K562 (cell line): ENCODE results near the gene GLTP. TPM values are rescaled to one million over a fixed set of nuclear protein-coding genes. Genes with fewer than 3 reads are reported as not detected.

Experiments
- CBX2 ChIP-seq: fragments of 200-600 bp; sonication (generic); IDR thresholded peaks from one replicate; pipeline ENCODE4 v1.6.1; 2012; ENCODE audit warnings: mild to moderate bottlenecking, low read length, inconsistent platforms; ENCODE audit not compliant: insufficient read depth, poor library complexity, severe bottlenecking
- CREB1 ChIP-seq, 2 experiments: sonication (generic) in 1 of 2; formaldehyde crosslinking in 1 of 2; IDR thresholded peaks; 2 replicates each; pipeline versions ENCODE4 v1.6.1 to v1.8.0; 2012 to 2022; ENCODE audit warnings: inconsistent platforms in 1 of 2, mild to moderate bottlenecking in 1 of 2, missing genetic modification reagents in 1 of 2, moderate library complexity in 1 of 2
- MYBL2 ChIP-seq, 2 experiments: fragments of 450-650 bp in 1 of 2; sonication (generic) in 1 of 2; formaldehyde crosslinking in 1 of 2; IDR thresholded peaks; 2 replicates each; pipeline versions ENCODE4 v1.6.1 to v1.8.1; 2017 to 2022; ENCODE audit warnings: borderline replicate concordance in 1 of 2, inconsistent platforms in 1 of 2, low read depth in 1 of 2, mild to moderate bottlenecking in 1 of 2, missing genetic modification reagents in 1 of 2, moderate library complexity in 1 of 2
- RBM17 ChIP-seq: fragments of 200-400 bp; formaldehyde crosslinking; IDR thresholded peaks from 2 replicates; pipeline ENCODE4 v1.6.1; 2017; ENCODE audit warnings: low read depth, mild to moderate bottlenecking, low read length, borderline replicate concordance
- ZNF785 ChIP-seq: fragments of 250-450 bp; sonication (Bioruptor Pico); IDR thresholded peaks from 2 replicates; pipeline ENCODE4 v1.4.0; 2020; ENCODE audit warnings: mild to moderate bottlenecking
- polyA plus RNA-seq, 8 experiments: library from polyadenylated mRNA; depleted of rRNA in 4 of 8; stranded (reverse) in 5 of 8; unstranded in 3 of 8; fragments of >200 nt; fragmentation: Nextera tagmentation in 2 of 8; fragmentation: Illumina TruSeq in 1 of 8; extraction: Ambion mirVana in 2 of 8; extraction: Trizol in 1 of 8; gene quantifications; 2 replicates each; pipeline versions ENCODE4 v1.2.1 to v1.2.3, GENCODE V29; 2011 to 2014; ENCODE audit warnings: inconsistent platforms in 1 of 8, missing spikeins in 1 of 8
- total RNA-seq, 7 experiments: library from RNA; depleted of rRNA in 6 of 7; stranded (reverse); fragments of >200 nt in 6 of 7; fragmentation: Illumina TruSeq in 2 of 7; extraction: Trizol in 2 of 7; gene quantifications; 2 replicates each; pipeline versions ENCODE4 v1.2.1 to v1.2.3, GENCODE V29; 2011 to 2021; ENCODE audit warnings: low replicate concordance in 1 of 7
- TF ChIP-seq, protein P1 (sequence below): fragments of 450-650 bp; IDR thresholded peaks from 2 replicates; pipeline ENCODE4 v1.6.1; 2017; ENCODE audit warnings: antibody characterized with exemption, mild to moderate bottlenecking
- TF ChIP-seq, protein P2 (sequence below): sonication (generic); formaldehyde crosslinking; IDR thresholded peaks from 2 replicates; pipeline ENCODE4 v1.8.0; 2023; ENCODE audit warnings: mild to moderate bottlenecking, missing genetic modification reagents
- TF ChIP-seq, protein P3 (sequence below), 2 experiments: fragments of 450-650 bp; IDR thresholded peaks; 2 replicates each; pipeline ENCODE4 v1.6.1; 2018; ENCODE audit warnings: mild to moderate bottlenecking in 2 of 2, low read depth in 1 of 2; ENCODE audit not compliant: partially characterized antibody in 2 of 2
- TF ChIP-seq, protein P4 (sequence below): fragments of 450-650 bp; formaldehyde crosslinking; IDR thresholded peaks from 2 replicates; pipeline ENCODE4 v1.4.0; 2022; ENCODE audit warnings: mild to moderate bottlenecking, moderate library complexity

GLTP gene
- total and polyA plus RNA-seq, 9 of the 15 experiments (the other 6 are each of a cell fraction or from before 2014, with no cell fraction given) = 4.4 to 8.3 (median 6.1) TPM

DNA sequence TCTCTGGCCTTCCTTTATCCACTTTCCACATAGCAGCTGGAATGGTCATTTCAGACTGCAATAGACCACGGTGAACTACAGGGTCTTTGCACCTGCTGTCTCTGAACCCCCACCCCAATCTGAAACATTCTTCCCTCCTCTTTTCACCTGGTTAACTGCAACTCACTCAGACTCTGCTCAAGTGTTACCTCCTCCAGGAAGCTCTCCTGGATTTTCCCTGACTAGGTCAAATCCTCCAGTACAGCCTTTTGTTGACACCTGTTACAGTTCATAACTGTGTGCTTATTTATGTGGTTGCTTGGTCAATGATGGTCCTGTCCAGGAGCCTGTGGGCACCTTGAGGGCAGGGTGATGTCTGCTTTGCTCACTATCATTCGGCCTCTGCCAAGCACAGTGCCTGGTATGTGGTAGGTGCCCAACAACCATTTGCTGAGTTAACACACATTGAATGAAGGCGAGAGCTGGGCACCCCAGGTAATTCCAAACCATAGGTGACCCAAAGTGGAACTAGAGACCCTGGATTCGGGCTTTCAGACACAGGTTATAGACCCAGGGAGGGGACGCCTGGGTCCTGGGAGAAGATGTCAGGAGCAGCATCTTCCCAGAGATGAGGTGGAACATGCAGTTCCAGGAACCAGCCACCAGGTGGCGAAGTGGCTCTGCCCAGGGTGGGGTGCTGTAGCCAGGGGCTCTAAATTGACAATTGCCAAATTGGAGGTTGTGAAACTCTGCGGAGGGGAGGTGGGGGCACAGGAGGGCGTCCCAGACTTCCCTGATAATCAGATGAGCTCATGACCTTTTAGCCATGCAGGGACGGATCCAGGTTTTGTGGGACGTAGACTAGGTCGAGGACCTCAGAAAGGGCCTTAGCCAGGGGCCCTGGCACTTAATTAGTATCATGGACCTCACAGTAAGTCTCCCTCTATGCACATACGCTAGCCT, 75.2 kb downstream of the GLTP start (continued):
- TF ChIP-seq, protein P1, sequence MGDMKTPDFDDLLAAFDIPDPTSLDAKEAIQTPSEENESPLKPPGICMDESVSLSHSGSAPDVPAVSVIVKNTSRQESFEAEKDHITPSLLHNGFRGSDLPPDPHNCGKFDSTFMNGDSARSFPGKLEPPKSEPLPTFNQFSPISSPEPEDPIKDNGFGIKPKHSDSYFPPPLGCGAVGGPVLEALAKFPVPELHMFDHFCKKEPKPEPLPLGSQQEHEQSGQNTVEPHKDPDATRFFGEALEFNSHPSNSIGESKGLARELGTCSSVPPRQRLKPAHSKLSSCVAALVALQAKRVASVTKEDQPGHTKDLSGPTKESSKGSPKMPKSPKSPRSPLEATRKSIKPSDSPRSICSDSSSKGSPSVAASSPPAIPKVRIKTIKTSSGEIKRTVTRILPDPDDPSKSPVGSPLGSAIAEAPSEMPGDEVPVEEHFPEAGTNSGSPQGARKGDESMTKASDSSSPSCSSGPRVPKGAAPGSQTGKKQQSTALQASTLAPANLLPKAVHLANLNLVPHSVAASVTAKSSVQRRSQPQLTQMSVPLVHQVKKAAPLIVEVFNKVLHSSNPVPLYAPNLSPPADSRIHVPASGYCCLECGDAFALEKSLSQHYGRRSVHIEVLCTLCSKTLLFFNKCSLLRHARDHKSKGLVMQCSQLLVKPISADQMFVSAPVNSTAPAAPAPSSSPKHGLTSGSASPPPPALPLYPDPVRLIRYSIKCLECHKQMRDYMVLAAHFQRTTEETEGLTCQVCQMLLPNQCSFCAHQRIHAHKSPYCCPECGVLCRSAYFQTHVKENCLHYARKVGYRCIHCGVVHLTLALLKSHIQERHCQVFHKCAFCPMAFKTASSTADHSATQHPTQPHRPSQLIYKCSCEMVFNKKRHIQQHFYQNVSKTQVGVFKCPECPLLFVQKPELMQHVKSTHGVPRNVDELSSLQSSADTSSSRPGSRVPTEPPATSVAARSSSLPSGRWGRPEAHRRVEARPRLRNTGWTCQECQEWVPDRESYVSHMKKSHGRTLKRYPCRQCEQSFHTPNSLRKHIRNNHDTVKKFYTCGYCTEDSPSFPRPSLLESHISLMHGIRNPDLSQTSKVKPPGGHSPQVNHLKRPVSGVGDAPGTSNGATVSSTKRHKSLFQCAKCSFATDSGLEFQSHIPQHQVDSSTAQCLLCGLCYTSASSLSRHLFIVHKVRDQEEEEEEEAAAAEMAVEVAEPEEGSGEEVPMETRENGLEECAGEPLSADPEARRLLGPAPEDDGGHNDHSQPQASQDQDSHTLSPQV = no peak
- TF ChIP-seq, protein P2, sequence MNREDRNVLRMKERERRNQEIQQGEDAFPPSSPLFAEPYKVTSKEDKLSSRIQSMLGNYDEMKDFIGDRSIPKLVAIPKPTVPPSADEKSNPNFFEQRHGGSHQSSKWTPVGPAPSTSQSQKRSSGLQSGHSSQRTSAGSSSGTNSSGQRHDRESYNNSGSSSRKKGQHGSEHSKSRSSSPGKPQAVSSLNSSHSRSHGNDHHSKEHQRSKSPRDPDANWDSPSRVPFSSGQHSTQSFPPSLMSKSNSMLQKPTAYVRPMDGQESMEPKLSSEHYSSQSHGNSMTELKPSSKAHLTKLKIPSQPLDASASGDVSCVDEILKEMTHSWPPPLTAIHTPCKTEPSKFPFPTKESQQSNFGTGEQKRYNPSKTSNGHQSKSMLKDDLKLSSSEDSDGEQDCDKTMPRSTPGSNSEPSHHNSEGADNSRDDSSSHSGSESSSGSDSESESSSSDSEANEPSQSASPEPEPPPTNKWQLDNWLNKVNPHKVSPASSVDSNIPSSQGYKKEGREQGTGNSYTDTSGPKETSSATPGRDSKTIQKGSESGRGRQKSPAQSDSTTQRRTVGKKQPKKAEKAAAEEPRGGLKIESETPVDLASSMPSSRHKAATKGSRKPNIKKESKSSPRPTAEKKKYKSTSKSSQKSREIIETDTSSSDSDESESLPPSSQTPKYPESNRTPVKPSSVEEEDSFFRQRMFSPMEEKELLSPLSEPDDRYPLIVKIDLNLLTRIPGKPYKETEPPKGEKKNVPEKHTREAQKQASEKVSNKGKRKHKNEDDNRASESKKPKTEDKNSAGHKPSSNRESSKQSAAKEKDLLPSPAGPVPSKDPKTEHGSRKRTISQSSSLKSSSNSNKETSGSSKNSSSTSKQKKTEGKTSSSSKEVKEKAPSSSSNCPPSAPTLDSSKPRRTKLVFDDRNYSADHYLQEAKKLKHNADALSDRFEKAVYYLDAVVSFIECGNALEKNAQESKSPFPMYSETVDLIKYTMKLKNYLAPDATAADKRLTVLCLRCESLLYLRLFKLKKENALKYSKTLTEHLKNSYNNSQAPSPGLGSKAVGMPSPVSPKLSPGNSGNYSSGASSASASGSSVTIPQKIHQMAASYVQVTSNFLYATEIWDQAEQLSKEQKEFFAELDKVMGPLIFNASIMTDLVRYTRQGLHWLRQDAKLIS = no peak
- TF ChIP-seq CBX2 (no peak), CREB1 (IDR thresholded peaks at IDR 0.05) (no peak), CREB1 (CRISPR knock-in tag; IDR thresholded peaks at IDR 0.05) (no peak), MYBL2 (IDR thresholded peaks at IDR 0.05; ENCODE audit: low read depth) (no peak), MYBL2 (CRISPR knock-in tag; IDR thresholded peaks at IDR 0.05; ENCODE audit: borderline replicate concordance) (no peak), RBM17 (no peak), ZNF785 (no peak)
- TF ChIP-seq, protein P3, sequence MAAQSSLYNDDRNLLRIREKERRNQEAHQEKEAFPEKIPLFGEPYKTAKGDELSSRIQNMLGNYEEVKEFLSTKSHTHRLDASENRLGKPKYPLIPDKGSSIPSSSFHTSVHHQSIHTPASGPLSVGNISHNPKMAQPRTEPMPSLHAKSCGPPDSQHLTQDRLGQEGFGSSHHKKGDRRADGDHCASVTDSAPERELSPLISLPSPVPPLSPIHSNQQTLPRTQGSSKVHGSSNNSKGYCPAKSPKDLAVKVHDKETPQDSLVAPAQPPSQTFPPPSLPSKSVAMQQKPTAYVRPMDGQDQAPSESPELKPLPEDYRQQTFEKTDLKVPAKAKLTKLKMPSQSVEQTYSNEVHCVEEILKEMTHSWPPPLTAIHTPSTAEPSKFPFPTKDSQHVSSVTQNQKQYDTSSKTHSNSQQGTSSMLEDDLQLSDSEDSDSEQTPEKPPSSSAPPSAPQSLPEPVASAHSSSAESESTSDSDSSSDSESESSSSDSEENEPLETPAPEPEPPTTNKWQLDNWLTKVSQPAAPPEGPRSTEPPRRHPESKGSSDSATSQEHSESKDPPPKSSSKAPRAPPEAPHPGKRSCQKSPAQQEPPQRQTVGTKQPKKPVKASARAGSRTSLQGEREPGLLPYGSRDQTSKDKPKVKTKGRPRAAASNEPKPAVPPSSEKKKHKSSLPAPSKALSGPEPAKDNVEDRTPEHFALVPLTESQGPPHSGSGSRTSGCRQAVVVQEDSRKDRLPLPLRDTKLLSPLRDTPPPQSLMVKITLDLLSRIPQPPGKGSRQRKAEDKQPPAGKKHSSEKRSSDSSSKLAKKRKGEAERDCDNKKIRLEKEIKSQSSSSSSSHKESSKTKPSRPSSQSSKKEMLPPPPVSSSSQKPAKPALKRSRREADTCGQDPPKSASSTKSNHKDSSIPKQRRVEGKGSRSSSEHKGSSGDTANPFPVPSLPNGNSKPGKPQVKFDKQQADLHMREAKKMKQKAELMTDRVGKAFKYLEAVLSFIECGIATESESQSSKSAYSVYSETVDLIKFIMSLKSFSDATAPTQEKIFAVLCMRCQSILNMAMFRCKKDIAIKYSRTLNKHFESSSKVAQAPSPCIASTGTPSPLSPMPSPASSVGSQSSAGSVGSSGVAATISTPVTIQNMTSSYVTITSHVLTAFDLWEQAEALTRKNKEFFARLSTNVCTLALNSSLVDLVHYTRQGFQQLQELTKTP (IDR thresholded peaks at IDR 0.05; ENCODE audit: low read depth in 1 of 2, partially characterized antibody in 2 of 2) = no peak
- TF ChIP-seq, protein P4, sequence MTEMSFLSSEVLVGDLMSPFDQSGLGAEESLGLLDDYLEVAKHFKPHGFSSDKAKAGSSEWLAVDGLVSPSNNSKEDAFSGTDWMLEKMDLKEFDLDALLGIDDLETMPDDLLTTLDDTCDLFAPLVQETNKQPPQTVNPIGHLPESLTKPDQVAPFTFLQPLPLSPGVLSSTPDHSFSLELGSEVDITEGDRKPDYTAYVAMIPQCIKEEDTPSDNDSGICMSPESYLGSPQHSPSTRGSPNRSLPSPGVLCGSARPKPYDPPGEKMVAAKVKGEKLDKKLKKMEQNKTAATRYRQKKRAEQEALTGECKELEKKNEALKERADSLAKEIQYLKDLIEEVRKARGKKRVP (CRISPR knock-in tag) = no peak
